Tibial nerve (tissue), 4 donors: ENCODE results near the gene RACK1. TPM values are rescaled to one million over a fixed set of nuclear protein-coding genes. Genes with fewer than 3 reads are reported as not detected.
A peak's percentile ranks its signal among the peaks of the same experiment; 100 is the strongest.
"Not testable (repeated sequence)": the region's sequence is repeated elsewhere in the genome, so short reads cannot be mapped to it uniquely, and the experiment has no call there.

Source experiments
- DNase-seq, 2 donors: peaks; one replicate each; pipeline ENCODE4 v3.0.0-alpha.2; 2019; ENCODE audit warnings: low spot score in 2 of 2
- H3K27ac ChIP-seq, 4 donors: fragments of 200-600 bp; sonication (generic) in 3 of 4; one replicate each; pipeline ENCODE4 v1.5.1; 2017 to 2019; ENCODE audit warnings: mild to moderate bottlenecking in 1 of 4
- H3K27me3 ChIP-seq, 2 donors: fragments of 200-600 bp; sonication (generic) in 1 of 2; one replicate each; pipeline versions ENCODE4 v1.5.1 to v1.6.0; 2017 to 2019
- H3K36me3 ChIP-seq, 3 donors: fragments of 200-600 bp; sonication (generic); one replicate each; pipeline ENCODE4 v1.5.1; 2018 to 2019
- H3K4me1 ChIP-seq, 4 donors: fragments of 200-600 bp; sonication (generic) in 3 of 4; one replicate each; pipeline ENCODE4 v1.5.1; 2017 to 2019
- H3K4me3 ChIP-seq, 4 donors: fragments of 200-600 bp; sonication (generic) in 3 of 4; one replicate each; pipeline ENCODE4 v1.5.1; 2017 to 2019; ENCODE audit warnings: mild to moderate bottlenecking in 1 of 4, moderate library complexity in 1 of 4
- H3K9me3 ChIP-seq, 4 donors: fragments of 200-600 bp; sonication (generic) in 3 of 4; one replicate each; pipeline ENCODE4 v1.5.1; 2017 to 2019
- CTCF ChIP-seq, 5 experiments: fragments of 200-600 bp in 3 of 5; fragments of 450-650 bp in 2 of 5; sonication (generic) in 3 of 5; IDR thresholded peaks; one replicate each; pipeline ENCODE4 v1.5.1; 2016 to 2019; ENCODE audit warnings: antibody characterized with exemption in 5 of 5, mild to moderate bottlenecking in 3 of 5, moderate library complexity in 2 of 5
- EP300 ChIP-seq, 2 donors: sonication (generic); formaldehyde crosslinking; IDR thresholded peaks; one replicate each; pipeline ENCODE4 v1.6.1; 2017; ENCODE audit warnings: antibody characterized with exemption in 2 of 2, mild to moderate bottlenecking in 1 of 2
- POLR2A ChIP-seq, 2 donors: fragments of 450-650 bp; IDR thresholded peaks; one replicate each; pipeline ENCODE4 v1.6.1; 2017; ENCODE audit warnings: antibody characterized with exemption in 2 of 2, mild to moderate bottlenecking in 2 of 2, moderate library complexity in 2 of 2
- WGBS, 2 donors: methylation state at CpG; one replicate each; pipeline ENCODE4 v1.1.5; 2018; 5-methylcytosine and 5-hydroxymethylcytosine counted together
- total RNA-seq, 4 donors: library from RNA; depleted of rRNA; stranded (reverse); fragments of >200 nt; gene quantifications; one replicate each; pipeline ENCODE4 v1.1.0, GENCODE V29; 2016

Gene RACK1
- total RNA-seq, 4 donors from 2014 or later: 1,722 to 2,174 (median 1,870) TPM

- H3K4me3 ChIP-seq: peak overlapping the region; percentile 44 to 59 (median 53)
- no peak for DNase-seq
- no peak for TF ChIP-seq POLR2A (IDR thresholded peaks at IDR 0.05)
- no peaks in the 10 kb centered on the region for H3K27me3 ChIP-seq
- H3K9me3 ChIP-seq: no peaks in the 10 kb centered on the region
- H3K36me3 ChIP-seq: no peaks in the 10 kb centered on the region
- 45 to 49% methylated on average over 44 of the region's 44 CpGs for WGBS, 2 donors
- peaks cover 0 to 28% (median 8%) of the 10 kb centered on the region in 4 donors for H3K4me1 ChIP-seq
- H3K27ac ChIP-seq: peak overlapping the region in 2 of 4 donors; percentile 73 to 78
These were observed 27.4 kb downstream of the RACK1 start for GRCh38 chr5:181215997-181216989.

GRCh38 chr5:181214249-181214648 is 29.5 kb downstream of the RACK1 start:
- not testable (repeated sequence) for H3K27me3 ChIP-seq, H3K4me3 ChIP-seq, DNase-seq, H3K9me3 ChIP-seq, H3K36me3 ChIP-seq, H3K27ac ChIP-seq
- H3K4me1 ChIP-seq: peaks cover 0 to 28% (median 8%) of the 10 kb centered on the region in 4 donors
- WGBS, 2 donors: 91% methylated on average over 10 of the region's 10 CpGs

- Histone ChIP-seq H3K4me1 (peaks cover 0 to 20% (median 5%) of the 10 kb centered on the region in 4 donors), H3K4me3 (no peak overlapping the region), H3K27me3 (no peaks in the 10 kb centered on the region), H3K36me3 (no peaks in the 10 kb centered on the region), H3K27ac (no peak overlapping the region), H3K9me3 (no peaks in the 10 kb centered on the region)
- DNase-seq: no peak
- WGBS, 2 donors: 63 to 73% methylated on average over 2 of the region's 2 CpGs
- TF ChIP-seq EP300 (IDR thresholded peaks at IDR 0.05): no peak
- no peak for TF ChIP-seq CTCF (IDR thresholded peaks at IDR 0.05)
- TF ChIP-seq POLR2A (IDR thresholded peaks at IDR 0.05): no peak
These were observed 30.8 kb downstream of the RACK1 start for GRCh38 chr5:181212934-181213333.

- TF ChIP-seq POLR2A (IDR thresholded peaks at IDR 0.05): no peak
- TF ChIP-seq CTCF (IDR thresholded peaks at IDR 0.05): no peak
- TF ChIP-seq EP300 (IDR thresholded peaks at IDR 0.05): no peak
- Histone ChIP-seq H3K27ac (no peak overlapping the region), H3K9me3 (no peaks in the 10 kb centered on the region), H3K4me1 (peaks cover 0 to 13% (median 5%) of the 10 kb centered on the region in 4 donors), H3K4me3 (no peak overlapping the region), H3K36me3 (no peaks in the 10 kb centered on the region), H3K27me3 (no peaks in the 10 kb centered on the region)
- no peak for DNase-seq
- WGBS, 2 donors: 89 to 94% methylated on average over 6 of the region's 6 CpGs
These were observed 31.6 kb downstream of the RACK1 start for GRCh38 chr5:181212080-181212479.

- Histone ChIP-seq H3K4me1 (peaks cover 0 to 7% (median 2%) of the 10 kb centered on the region in 4 donors), H3K27ac (no peak overlapping the region), H3K9me3 (no peaks in the 10 kb centered on the region), H3K36me3 (no peaks in the 10 kb centered on the region), H3K4me3 (no peak overlapping the region), H3K27me3 (no peaks in the 10 kb centered on the region)
- WGBS, 2 donors: 56% methylated on average over 7 of the region's 7 CpGs
- DNase-seq: no peak
- TF ChIP-seq EP300 (IDR thresholded peaks at IDR 0.05): no peak
- TF ChIP-seq CTCF (IDR thresholded peaks at IDR 0.05): no peak
- no peak for TF ChIP-seq POLR2A (IDR thresholded peaks at IDR 0.05)
These were observed 32.5 kb downstream of the RACK1 start for GRCh38 chr5:181211208-181211607.

- not testable (repeated sequence) for H3K9me3 ChIP-seq, H3K27me3 ChIP-seq, H3K4me1 ChIP-seq, H3K4me3 ChIP-seq, H3K27ac ChIP-seq, DNase-seq, H3K36me3 ChIP-seq
- 75% methylated on average over 17 of the region's 17 CpGs for WGBS, 2 donors
These were observed 33.0 kb downstream of the RACK1 start for GRCh38 chr5:181210698-181211097.

GRCh38 chr5:181210148-181210547 is 33.6 kb downstream of the RACK1 start:
- H3K4me3 ChIP-seq, H3K27ac ChIP-seq, H3K27me3 ChIP-seq, H3K36me3 ChIP-seq, DNase-seq, H3K9me3 ChIP-seq: not testable (repeated sequence)
- WGBS, 2 donors: 82 to 86% methylated on average over 11 of the region's 11 CpGs
- H3K4me1 ChIP-seq: peaks cover 0 to 14% (median 10%) of the 10 kb centered on the region in 4 donors

GRCh38 chr5:181209006-181209405 is 34.7 kb downstream of the RACK1 start:
- not testable (repeated sequence) for H3K27me3 ChIP-seq, H3K9me3 ChIP-seq, H3K36me3 ChIP-seq, H3K4me3 ChIP-seq, DNase-seq, H3K27ac ChIP-seq
- H3K4me1 ChIP-seq: peaks cover 0 to 24% (median 12%) of the 10 kb centered on the region in 4 donors
- 89 to 90% methylated on average over 24 of the region's 24 CpGs for WGBS, 2 donors
